Activated CD8-positive, alpha-beta T cell treated with anti-CD3 and anti-CD28 coated beads for 36 hours (primary cell): ENCODE measurements around the gene GPRIN1. TPM values are rescaled to one million over a fixed set of nuclear protein-coding genes. Genes with fewer than 3 reads are reported as not detected.

Experiments used
- ATAC-seq: fragments of 200-7000 bp; cut with Tn5 transposase; one replicate; pipeline ENCODE4 v1.10.0; 2021; ENCODE audit warnings: mild to moderate bottlenecking, moderate library complexity
- CTCF ChIA-PET: fragments of 350-600 bp; sonication (Branson Sonifier 250); formaldehyde crosslinking; loops from one replicate; lab custom pipeline; 2021; ENCODE audit warnings: antibody characterized with exemption; lab: Charles Lee
- POLR2A ChIA-PET: fragments of 350-600 bp; sonication (Branson Sonifier 250); formaldehyde crosslinking; loops from one replicate; lab custom pipeline; 2021; ENCODE audit warnings: antibody characterized with exemption; lab: Charles Lee
- DNase-seq: peaks from one replicate; pipeline ENCODE4 v3.0.0-alpha.2; 2020
- H3K27ac Mint-ChIP-seq: one replicate; pipeline ENCODE4 v1.8.0; 2021; ENCODE audit warnings: mild to moderate bottlenecking, mixed read lengths
- H3K27me3 Mint-ChIP-seq: one replicate; pipeline ENCODE4 v1.8.0; 2021; ENCODE audit warnings: mixed read lengths
- H3K36me3 Mint-ChIP-seq: one replicate; pipeline ENCODE4 v1.8.0; 2021; ENCODE audit warnings: low read depth, mixed read lengths
- H3K4me1 Mint-ChIP-seq: one replicate; pipeline ENCODE4 v1.8.0; 2021; ENCODE audit warnings: low read depth, mixed read lengths
- H3K4me3 Mint-ChIP-seq: one replicate; pipeline ENCODE4 v1.8.0; 2021; ENCODE audit warnings: mild to moderate bottlenecking, moderate library complexity, mixed read lengths
- H3K9me3 Mint-ChIP-seq: one replicate; pipeline ENCODE4 v1.8.0; 2021; ENCODE audit warnings: mixed read lengths
- intact Hi-C: fragments of 100-400 bp; cut with micrococcal nuclease; formaldehyde crosslinking; loops from one replicate; pipeline ENCODE4 v1.10.0; 2022
- total RNA-seq, 2 experiments: library from RNA; stranded (reverse); gene quantifications; one replicate each; pipeline ENCODE4 v1.2.3, GENCODE V29; 2021
- TF ChIP-seq, protein P1 (sequence below): fragments of 200-600 bp; IDR thresholded peaks from one replicate; pipeline ENCODE4 v1.8.0; 2022; ENCODE audit warnings: antibody characterized with exemption, mild to moderate bottlenecking

GPRIN1 gene
- total RNA-seq, 2 experiments from 2014 or later, result 1.6 to 2.0 TPM

DNA sequence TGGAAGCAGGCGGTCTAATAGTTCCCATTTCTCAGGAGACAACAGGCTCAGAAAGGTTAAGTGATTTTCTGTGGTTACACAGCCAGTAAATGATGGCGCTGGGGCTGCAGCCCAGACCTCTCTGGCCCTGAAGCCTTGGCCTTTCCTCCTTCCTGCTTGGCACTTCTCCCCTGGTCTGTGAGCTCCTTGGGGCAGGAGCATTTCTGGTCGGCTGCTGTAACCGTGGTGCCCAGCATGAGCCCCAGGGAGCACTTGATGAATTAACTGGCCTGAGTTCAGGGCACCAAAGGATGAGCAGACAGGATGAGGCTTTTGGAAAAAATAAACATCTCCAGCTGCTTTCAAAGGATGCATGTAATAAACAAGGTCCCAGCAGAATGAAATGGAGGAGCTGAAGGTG, 30.6 kb downstream of the GPRIN1 start:
- ATAC-seq (no peak), DNase-seq (no peak)
- ChIA-PET CTCF (interaction anchor here (0.9 to 2.0 kb wide), 5 partner anchors 24 to 148 kb away, joined by 3 to 5 read pairs (median 4); partner anchors contain the start of gene CDHR2), POLR2A (interaction anchor here (0.7 kb wide), 1 partner anchor 11 kb away, joined by 3 read pairs; no protein-coding TSS in a partner anchor)
- Mint-ChIP-seq H3K9me3 (no peaks in the 10 kb centered on the region), H3K27me3 (no peaks in the 10 kb centered on the region), H3K27ac (no peak overlapping the region), H3K4me3 (no peak overlapping the region), H3K36me3 (no peaks in the 10 kb centered on the region), H3K4me1 (no peaks in the 10 kb centered on the region)
- intact Hi-C loops, result no loop called here
- TF ChIP-seq, protein P1, sequence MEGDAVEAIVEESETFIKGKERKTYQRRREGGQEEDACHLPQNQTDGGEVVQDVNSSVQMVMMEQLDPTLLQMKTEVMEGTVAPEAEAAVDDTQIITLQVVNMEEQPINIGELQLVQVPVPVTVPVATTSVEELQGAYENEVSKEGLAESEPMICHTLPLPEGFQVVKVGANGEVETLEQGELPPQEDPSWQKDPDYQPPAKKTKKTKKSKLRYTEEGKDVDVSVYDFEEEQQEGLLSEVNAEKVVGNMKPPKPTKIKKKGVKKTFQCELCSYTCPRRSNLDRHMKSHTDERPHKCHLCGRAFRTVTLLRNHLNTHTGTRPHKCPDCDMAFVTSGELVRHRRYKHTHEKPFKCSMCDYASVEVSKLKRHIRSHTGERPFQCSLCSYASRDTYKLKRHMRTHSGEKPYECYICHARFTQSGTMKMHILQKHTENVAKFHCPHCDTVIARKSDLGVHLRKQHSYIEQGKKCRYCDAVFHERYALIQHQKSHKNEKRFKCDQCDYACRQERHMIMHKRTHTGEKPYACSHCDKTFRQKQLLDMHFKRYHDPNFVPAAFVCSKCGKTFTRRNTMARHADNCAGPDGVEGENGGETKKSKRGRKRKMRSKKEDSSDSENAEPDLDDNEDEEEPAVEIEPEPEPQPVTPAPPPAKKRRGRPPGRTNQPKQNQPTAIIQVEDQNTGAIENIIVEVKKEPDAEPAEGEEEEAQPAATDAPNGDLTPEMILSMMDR, result no peak

DNA sequence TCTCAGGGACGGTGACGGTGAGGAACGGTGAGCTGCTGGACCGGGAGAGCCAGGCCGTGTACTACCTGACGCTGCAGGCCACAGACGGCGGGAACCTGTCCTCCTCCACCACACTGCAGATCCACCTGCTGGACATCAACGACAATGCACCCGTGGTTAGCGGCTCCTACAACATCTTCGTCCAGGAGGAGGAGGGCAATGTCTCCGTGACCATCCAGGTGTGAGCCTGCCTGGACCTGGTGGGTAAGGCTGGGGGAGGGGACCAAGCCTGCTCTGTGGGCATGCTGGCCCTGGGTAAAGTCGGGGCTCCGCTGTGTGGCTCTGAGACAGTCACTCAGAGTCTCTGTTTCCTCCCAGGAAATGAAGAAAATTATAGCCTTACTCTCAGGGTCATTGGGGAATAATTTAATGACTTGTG, 31.6 kb downstream of the GPRIN1 start:
- no peaks in the 10 kb centered on the region for H3K36me3 Mint-ChIP-seq
- DNase-seq (peak; percentile 60), ATAC-seq (peak; percentile 68)
- ChIA-PET CTCF (interaction anchor here (1.4 to 2.0 kb wide), 4 partner anchors 18 to 147 kb away, joined by 3 to 4 read pairs (median 4); no protein-coding TSS in a partner anchor), POLR2A (interaction anchor here (1.4 kb wide), 1 partner anchor 130 kb away, joined by 3 read pairs; the partner anchor contains the start of gene FAF2)
- H3K4me1 Mint-ChIP-seq, result no peaks in the 10 kb centered on the region
- no peaks in the 10 kb centered on the region for H3K9me3 Mint-ChIP-seq
- no peak overlapping the region for H3K27ac Mint-ChIP-seq
- H3K4me3 Mint-ChIP-seq, result no peak overlapping the region
- H3K27me3 Mint-ChIP-seq, result no peaks in the 10 kb centered on the region
- TF ChIP-seq, protein P1, result peak; percentile 35
- intact Hi-C loops, result no loop called here

DNA sequence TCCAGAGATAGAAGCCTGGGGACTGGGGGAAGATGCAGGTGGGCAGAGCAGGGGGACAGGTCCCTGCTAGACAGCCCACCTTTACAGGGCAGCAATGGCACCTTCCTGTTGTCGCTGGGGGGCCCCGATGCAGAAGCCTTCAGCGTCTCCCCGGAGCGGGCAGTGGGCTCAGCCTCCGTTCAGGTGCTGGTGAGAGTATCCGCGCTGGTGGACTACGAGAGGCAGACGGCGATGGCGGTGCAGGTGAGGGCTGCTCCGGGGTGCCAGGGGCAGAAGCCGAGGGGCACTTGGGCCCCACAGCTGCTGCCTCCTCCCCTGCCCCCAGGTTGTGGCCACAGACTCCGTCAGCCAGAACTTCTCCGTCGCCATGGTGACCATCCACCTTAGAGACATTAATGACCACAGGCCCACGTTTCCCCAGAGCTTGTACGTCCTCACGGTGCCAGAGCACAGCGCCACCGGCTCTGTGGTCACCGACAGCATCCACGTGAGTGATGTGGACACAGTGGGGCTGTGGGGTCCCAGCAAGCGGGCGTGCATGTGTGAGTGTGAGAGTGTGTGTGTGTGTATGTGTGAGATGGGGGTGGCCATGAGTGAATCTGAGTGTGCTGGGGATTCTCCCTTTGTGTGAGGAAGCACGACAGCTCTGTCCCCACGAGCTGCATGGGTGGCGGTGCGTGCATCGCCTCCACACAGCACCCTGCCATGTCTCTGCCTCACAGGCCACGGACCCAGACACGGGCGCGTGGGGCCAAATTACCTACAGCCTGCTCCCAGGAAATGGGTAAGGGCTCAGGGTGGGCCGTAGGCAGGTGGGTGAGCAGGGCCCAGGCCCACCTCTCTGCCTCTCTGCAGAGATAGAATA, 32.4 kb downstream of the GPRIN1 start:
- DNase-seq (no peak), ATAC-seq (no peak)
- TF ChIP-seq, protein P1, result no peak
- Mint-ChIP-seq H3K4me1 (no peaks in the 10 kb centered on the region), H3K27ac (no peak overlapping the region), H3K36me3 (no peaks in the 10 kb centered on the region), H3K4me3 (no peak overlapping the region), H3K9me3 (no peaks in the 10 kb centered on the region), H3K27me3 (no peaks in the 10 kb centered on the region)
- ChIA-PET CTCF (interaction anchor here (1.4 to 2.0 kb wide), 3 partner anchors 19 to 146 kb away, joined by 4 read pairs; no protein-coding TSS in a partner anchor), POLR2A (interaction anchor here (1.4 kb wide), 1 partner anchor 129 kb away, joined by 3 read pairs; the partner anchor contains the start of gene FAF2)
- intact Hi-C loops, result no loop called here

GRCh38 chr5:176575488-176576422, 34.2 kb downstream of the GPRIN1 start:
- TF ChIP-seq, protein P1, result no peak
- intact Hi-C loops, result no loop called here
- DNase-seq (no peak), ATAC-seq (no peak)
- Mint-ChIP-seq H3K9me3 (no peaks in the 10 kb centered on the region), H3K4me1 (no peaks in the 10 kb centered on the region), H3K36me3 (no peaks in the 10 kb centered on the region), H3K27ac (no peak overlapping the region), H3K27me3 (no peaks in the 10 kb centered on the region), H3K4me3 (no peak overlapping the region)
- ChIA-PET CTCF (interaction anchor here (0.8 to 1.3 kb wide), 5 partner anchors 10 to 33 kb away, joined by 3 read pairs; no protein-coding TSS in a partner anchor), POLR2A (no interaction called here)
